Posterior vena cava (tissue), 2 donors: Measurements from ENCODE around the gene ANKRD33B. TPM values are rescaled to one million over a fixed set of nuclear protein-coding genes. Genes with fewer than 3 reads are reported as not detected.

Experiments
- DNase-seq: peaks from one replicate; pipeline ENCODE4 v3.0.0-alpha.2; 2020; ENCODE audit warnings: low spot score
- intact Hi-C, 2 donors: fragments of 100-400 bp; cut with DNase I; formaldehyde crosslinking; loops; one replicate each; pipeline versions ENCODE4 v1.14.1 to v1.14.2; 2022 to 2023
- total RNA-seq, 2 donors: library from RNA; stranded (reverse); fragmentation: NEBNext Ultra II Directional; extraction: Animal tissue kit (Norgen Biotek cat#: 25700); gene quantifications; one replicate each; pipeline ENCODE4 v1.2.1, GENCODE V29; 2021
- donor health status: DM: yes; HTN: yes; CAD: no.
- donor health status: DM: yes; HTN: yes; CAD: no.

The ANKRD33B gene
- total RNA-seq, 2 donors from 2014 or later, result 3.3 to 3.9 TPM

DNA sequence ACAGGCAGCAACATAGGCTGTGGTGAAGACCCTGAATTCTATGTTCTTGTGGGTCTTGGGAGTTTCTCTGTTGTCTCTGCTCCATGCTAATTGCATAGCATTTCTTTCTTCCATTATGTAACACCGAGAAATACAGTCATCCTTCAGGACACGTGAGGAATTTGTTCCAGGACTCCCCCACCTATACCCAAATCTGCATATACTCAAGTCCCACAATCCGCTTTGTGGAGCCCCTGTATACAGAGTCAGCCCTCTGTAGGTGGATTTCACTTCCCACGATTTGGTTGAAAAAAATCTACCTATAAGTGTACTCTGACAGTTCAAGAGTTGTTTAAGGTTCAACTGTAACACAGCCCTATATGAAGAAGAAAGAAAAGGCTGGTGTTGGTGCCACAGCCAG lies 22.1 kb downstream of the ANKRD33B start:
- no peak for DNase-seq
- intact Hi-C loops, result no loop called here

DNA sequence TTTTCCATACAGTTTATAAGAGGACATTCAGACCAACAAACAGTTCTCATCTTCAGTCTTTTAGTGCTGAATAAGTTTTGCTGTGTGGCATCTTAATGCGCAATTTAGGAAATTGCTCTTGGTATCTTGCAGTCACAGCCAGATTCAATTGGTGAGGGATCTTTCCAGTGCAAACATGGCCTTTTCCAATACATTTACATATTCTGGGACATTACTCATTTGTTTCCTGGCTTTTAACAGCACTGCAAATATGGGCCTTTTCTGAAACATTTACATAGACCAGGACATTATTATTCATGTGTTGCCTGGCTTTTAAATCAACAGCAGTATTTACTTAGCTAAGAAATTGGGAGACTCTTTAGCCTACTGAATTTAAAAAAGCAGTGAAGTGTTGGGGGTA lies 22.7 kb downstream of the ANKRD33B start:
- intact Hi-C loops, result no loop called here
- DNase-seq, result no peak

- no peak for DNase-seq
- intact Hi-C loops, result no loop called here
Observed at GRCh38 chr5:10588109-10588775, 24.4 kb downstream of the ANKRD33B start.

GRCh38 chr5:10588779-10589447 lies 25.0 kb downstream of the ANKRD33B start:
- DNase-seq, result no peak
- intact Hi-C loops, result no loop called here

- intact Hi-C loops, result no loop called here
Observed at GRCh38 chr5:10590226-10590999, 26.5 kb downstream of the ANKRD33B start.

DNA sequence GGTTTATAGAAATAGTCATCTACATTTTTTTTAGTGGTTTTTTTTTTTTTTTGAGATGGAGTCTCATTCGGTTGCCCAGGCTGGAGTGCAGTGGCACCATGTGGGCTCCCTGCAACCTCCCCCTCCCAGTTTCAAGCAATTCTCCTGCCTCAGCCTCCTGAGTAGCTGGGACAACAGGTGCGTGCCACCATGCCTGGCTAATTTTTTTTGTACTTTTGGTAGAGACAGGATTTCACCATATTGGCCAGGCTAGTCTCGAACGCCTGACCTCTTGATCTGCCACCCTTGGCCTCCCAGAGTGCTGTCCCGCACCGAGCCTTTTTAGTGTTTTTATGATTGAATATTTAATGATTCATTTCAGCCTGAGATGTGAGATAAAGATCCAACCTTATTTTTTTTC lies 27.3 kb downstream of the ANKRD33B start:
- intact Hi-C loops, result no loop called here
- DNase-seq, result no peak

More at GRCh38 chr5:10590226-10590999, 26.5 kb downstream of the ANKRD33B start:
- DNase-seq, result no peak

- intact Hi-C loops, result no loop called here
- no peak for DNase-seq
Observed at GRCh38 chr5:10591966-10592365, 28.1 kb downstream of the ANKRD33B start.

DNA sequence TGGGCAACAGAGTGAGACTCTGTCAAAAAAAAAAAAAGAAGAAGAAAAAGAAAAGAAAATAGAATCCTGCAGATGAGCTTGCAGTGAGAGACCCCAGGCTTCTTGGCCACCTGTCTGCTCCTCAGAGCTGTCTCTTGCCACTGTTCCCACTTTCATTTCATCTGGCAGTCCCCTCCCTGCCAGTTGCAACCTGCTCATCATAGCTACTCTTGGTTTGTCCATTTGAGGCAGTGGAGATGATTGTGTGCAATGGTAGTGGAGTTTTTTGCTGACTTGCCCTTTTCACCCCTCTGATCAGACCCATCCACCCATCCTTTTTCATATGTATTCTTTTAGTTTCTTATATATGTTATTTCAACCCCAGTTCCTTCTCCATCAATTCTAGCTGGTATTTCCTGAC lies 28.7 kb downstream of the ANKRD33B start:
- intact Hi-C loops, result no loop called here
- DNase-seq, result no peak

DNA sequence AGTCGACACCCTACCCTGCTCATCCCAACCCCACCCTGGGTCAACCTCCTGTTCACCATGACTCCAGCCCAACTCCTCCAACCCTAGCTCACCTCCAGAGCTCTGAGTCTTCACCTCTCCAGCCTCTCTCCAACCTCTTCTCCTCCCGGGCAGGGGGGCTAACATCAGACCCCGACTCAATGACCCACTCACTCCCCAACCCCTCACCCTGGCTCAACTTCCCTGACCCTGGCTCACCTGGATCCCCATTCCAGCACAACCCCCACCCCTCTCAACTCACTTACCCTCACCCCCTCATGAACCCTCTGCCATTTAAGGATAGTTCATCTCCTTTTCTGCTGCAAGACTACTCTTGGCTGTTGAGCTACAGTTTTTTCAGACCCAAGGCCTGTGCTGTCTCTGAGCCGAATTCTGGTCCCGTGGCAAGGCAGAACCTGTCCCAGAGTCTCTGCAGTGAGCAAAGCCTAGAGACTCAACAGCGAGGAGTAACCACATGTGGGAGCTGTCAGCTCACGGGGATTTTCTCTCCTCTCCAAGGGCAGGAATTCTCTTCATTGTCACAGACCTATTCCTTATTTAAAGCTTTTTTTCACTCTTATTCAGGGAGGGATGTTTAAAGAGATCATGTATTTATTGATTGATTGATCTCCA lies 29.8 kb downstream of the ANKRD33B start:
- intact Hi-C loops, result no loop called here
- DNase-seq, result no peak

GRCh38 chr5:10594591-10595210 lies 30.8 kb downstream of the ANKRD33B start:
- intact Hi-C loops, result no loop called here
- DNase-seq, result no peak

DNA sequence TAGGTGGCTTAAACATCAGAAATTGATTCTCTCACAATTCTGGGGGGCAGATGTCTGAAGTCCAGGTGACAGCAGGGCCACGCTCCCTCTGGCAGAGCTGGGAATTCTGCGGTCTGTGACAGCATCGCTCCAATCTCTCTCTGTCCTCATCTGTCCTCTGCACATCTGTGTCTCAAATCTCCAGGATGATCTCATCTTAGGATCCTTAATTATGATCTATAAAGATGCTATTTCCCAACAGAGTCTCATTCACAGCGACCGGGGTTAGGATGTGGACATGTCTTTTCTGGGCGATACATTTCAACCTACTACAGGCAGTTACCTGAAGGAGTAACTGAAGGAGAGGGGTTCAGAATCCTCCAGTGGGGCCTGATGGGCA lies 31.4 kb downstream of the ANKRD33B start:
- DNase-seq, result no peak
- intact Hi-C loops, result no loop called here

DNA sequence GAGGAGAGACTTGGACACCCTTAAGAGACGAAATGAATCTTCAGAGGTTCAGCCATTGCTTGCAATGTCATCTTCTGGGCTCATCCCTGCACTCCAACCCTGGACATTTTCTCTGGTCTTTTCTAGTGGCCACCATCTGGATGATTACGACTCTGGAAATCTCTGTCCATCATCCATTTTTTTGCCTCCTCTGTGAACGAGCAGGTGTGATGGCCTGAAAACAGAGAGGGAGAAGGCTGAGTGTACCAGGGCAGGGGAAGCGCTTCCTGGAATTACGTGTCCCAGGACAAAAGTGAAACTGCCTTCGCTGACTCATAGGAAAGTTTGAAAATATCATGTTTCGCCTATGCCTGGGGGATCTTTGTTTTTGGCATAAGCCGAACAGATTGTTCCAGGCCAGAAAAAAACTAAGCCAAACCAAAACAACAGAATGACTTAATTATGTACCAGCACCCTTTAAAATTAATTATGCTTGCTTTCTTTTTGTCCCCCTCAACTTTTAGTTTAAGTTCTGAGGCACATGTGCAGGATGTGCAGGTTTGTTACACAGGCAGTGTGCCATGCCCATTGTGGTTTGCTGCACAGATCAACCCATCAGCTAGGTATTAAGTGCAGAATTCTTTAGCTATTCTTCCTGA lies 31.9 kb downstream of the ANKRD33B start:
- no peak for DNase-seq
- intact Hi-C loops, result no loop called here

DNA sequence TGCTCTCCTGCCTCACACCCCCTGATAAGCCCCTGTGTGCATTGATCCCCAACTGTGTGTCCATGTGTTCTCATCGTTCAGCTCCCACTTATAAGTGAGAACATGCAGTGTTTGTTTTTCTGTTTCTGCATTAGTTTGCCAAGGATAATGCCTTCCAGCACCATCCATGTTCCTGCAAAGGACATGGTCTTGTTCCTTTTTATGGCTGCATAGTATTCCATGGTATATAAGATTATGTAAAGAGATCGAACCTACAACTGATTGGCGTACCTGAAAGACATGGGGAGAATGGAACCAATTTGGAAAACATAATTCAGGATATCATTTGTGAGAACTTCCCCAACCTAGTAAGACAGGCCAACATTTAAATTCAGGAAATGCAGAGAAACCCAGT lies 32.4 kb downstream of the ANKRD33B start:
- no peak for DNase-seq
- intact Hi-C loops, result no loop called here

DNA sequence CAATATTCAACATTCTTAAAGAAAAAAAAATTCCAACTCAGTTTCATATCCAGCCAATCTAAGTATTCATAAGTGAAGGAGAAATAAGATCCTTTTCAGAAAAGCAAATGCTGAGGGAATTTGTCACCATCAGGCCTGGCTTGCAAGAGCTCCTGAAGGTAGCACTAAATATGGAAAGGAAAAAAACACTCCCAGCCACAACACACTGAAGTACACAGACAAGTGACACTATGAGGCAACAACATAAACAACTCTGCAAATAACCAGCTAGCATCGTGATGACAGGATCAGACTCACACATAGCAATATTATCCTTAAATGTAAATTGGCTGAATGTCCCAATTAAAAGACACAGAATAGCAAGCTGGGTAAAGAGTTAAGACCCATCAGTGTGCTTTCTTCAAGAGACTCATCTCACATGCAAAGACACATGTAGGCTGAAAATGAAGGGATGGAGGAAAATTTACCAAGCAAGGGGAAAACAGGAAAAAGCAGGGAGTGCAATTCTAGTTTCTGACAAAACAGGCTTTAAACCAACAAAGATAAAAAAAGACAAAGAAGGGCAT lies 33.1 kb downstream of the ANKRD33B start:
- intact Hi-C loops, result no loop called here
- no peak for DNase-seq

- intact Hi-C loops, result no loop called here
- DNase-seq, result no peak
Observed at GRCh38 chr5:10599113-10599512, 35.2 kb downstream of the ANKRD33B start.

DNA sequence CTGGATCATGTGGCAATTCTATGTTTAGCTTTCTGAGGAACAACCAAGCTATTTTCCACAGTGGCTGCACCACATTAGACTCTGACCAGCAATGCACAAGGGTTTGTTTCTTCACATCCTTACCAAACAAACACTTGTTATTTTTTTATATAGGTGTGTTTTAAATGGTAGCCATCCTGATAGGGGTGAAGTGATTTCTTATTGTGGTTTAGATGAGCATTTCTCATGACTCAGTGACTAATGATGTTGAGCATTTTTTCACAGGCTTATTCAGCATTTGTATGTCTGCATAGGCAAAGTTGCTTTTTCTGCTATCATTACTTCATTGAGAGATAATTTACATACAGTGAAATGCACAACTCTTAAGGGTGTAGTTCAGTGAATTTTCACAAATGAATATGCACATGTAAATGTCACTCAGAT lies 36.0 kb downstream of the ANKRD33B start:
- no peak for DNase-seq
- intact Hi-C loops, result no loop called here

DNA sequence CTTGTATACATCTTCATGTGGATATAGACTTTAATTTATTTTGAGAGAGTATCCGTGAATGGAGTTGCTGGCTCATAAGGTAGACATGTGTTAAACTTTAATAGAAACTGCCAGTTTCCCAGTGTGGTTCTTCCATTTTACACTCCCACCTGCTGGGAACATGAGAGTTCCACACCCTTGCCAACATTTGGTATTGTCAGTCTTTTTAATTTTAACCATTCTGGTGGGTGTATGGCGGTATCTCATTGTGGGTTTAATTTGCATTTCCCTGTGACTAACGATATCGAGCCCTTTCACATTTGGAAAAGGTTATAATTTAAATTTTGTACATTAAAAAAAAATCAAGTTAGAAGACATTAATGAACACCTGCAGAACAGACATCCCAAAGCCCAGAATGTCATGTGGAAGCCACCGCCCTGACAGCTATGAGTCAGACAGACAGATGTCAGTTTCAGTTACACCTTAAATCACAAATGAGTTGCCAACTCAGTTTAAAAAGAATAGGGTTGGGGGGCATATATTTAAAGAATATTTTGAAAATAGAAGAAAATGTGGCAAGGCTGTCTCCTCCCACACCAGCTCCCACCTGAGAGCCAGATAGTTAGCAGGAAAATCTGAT lies 36.9 kb downstream of the ANKRD33B start:
- no peak for DNase-seq
- intact Hi-C loops, result no loop called here

- DNase-seq, result peak; percentile 91
- intact Hi-C loops, result no loop called here
Observed at GRCh38 chr5:10601246-10602030, 37.6 kb downstream of the ANKRD33B start.
